ENCODE results near the gene PLAAT1. TPM values are rescaled to one million over a fixed set of nuclear protein-coding genes. Genes with fewer than 3 reads are reported as not detected.

PLAAT1 gene
- not detected for total RNA-seq (2021; fragmentation: NEBNext Ultra II Directional; extraction: Animal tissue kit (Norgen Biotek cat#: 25700))
- long read RNA-seq, result 0 reads

DNA sequence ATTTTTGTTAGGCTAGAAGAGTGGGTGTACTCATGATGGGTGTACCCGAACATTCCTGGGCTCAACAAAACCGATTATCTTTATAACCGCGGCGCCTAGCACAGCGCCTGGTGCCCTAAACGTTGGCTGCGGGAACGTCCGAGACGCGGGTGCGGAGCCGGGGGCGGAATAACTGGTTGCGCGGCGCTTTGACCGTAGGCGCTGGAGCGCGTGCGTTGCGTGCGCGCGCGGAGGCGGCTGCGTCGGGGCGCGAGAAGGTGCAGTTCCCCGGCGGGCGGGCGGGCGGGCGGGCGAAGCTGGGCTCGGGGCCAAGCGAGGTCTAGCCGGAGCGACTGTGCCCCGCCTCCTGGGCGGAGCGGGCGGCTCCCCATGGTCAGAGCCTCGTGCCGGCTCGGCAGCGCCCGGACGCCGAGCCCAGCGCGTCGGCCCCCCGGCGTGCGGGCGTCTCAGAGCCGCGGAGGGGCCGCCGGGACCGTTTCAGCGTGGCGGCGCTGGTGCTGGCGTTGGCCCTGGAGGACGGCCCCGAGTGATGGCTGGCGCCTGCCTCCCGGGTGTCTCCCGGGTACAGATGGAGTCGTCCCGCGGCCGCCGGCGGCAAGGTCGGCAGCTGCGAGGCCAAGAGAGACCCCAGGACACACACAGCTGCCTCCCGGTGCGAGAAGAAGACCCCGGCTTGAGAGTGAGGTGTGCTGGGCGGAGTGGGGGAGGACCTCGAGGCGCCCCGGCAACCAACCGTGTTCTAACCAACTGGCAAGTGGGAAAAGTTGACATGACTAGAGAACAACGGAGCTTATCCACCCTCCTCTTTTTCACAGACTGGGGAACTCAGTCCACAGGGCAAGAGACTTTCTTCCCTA lies at the start of gene PLAAT1:
Gene PLAAT1, plus strand, starts transcription at position 373 of the 857 bp plus-strand sequence. CDS start 14,429 bp downstream, outside the sequence.
- no peak for DNase-seq
- TF ChIP-seq CTCF (IDR thresholded peaks at IDR 0.05), result no peak
- H3K9me3 Mint-ChIP-seq, result peaks cover 17% of the 10 kb centered on the region
- no peak within 1 kb of the TSS for H3K4me3 Mint-ChIP-seq
- H3K27me3 Mint-ChIP-seq (ENCODE audit: insufficient read depth), result no peaks in the 10 kb centered on the region
- H3K4me1 Mint-ChIP-seq (ENCODE audit: low read depth), result no peaks in the 10 kb centered on the region
- H3K36me3 Mint-ChIP-seq (ENCODE audit: low read depth), result no peaks in the 10 kb centered on the region
- no peak within 1 kb of the TSS for H3K27ac Mint-ChIP-seq

DNA sequence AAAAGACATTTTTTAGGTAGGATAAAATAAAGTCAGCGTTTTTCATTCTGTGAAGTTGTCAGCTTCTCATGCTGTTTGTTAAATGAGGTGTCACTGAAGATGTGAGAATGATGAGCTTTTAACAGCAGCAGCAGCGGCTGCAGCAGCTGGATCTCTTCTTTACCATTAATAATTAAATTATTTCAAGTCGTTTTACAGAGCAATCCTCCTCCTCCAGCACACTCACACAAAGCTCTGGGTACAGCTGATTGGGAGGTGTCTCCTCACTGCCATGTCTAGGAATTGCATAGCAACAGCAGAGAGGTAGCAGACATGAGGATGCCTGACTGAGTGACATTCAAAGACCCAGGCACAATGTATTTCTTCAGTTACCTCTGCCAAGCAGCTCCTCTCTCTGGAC lies 46.7 kb upstream of the PLAAT1 start:
- Mint-ChIP-seq H3K36me3 (ENCODE audit: low read depth) (no peaks in the 10 kb centered on the region), H3K4me1 (ENCODE audit: low read depth) (no peaks in the 10 kb centered on the region), H3K27ac (no peak overlapping the region), H3K9me3 (peaks cover 9% of the 10 kb centered on the region), H3K27me3 (ENCODE audit: insufficient read depth) (no peaks in the 10 kb centered on the region), H3K4me3 (no peak overlapping the region)
- TF ChIP-seq CTCF (IDR thresholded peaks at IDR 0.05), result no peak
- no peak for DNase-seq

- H3K4me3 Mint-ChIP-seq, result no peak overlapping the region
- H3K4me1 Mint-ChIP-seq (ENCODE audit: low read depth), result no peaks in the 10 kb centered on the region
- no peaks in the 10 kb centered on the region for H3K36me3 Mint-ChIP-seq (ENCODE audit: low read depth)
- DNase-seq, result no peak
- no peak for TF ChIP-seq CTCF (IDR thresholded peaks at IDR 0.05)
- no peaks in the 10 kb centered on the region for H3K27me3 Mint-ChIP-seq (ENCODE audit: insufficient read depth)
- H3K27ac Mint-ChIP-seq, result no peak overlapping the region
- peaks cover 6% of the 10 kb centered on the region for H3K9me3 Mint-ChIP-seq
Measured at GRCh38 chr3:193196746-193197145, 44.3 kb upstream of the PLAAT1 start.

DNA sequence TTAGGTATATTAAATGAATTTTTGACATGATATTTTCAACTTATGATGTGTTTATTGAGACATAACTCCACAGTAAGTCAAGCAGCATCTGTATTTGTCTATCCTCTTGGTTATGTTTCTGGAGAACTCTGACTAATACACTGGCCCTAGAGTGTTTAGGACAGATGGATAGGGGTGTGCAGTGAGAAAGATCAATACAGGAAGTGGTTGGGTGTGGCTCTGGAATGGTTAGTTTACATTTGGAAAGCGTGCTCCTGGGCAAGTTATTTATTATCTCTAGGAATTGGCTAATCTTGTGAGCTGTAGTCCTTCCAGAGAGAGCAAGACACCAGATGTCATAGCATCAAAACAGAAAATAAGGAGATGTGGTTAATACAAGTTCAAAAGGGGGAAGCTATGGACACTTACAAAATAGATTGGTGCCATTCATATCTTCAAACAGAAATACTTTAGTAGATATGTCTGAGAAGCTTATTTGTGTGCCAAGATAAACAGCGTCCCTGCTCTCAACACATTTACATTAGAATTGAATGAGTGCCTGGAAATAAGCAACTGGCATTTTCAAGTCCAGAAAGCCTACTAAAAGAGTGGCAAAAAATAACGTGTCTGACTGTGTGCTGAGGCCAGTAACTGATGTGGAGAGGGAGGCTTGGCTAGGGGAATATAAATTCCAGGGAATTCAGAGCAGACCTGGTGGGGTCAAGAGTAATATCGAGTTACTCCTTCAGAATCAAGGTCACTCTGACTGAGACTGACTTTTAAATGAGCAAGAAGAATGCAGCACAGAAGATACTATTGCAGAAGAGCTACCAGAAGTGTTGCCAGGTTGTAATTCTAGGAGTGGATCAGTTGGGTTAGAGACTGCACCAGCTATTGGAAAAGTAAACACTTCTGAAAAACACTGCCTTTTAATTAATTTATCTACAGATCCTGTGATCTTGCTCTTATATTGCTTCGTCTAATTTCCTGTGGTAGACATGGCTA lies 33.4 kb upstream of the PLAAT1 start:
- H3K9me3 Mint-ChIP-seq, result peaks cover 55% of the 10 kb centered on the region
- no peaks in the 10 kb centered on the region for H3K4me1 Mint-ChIP-seq (ENCODE audit: low read depth)
- no peak for TF ChIP-seq CTCF (IDR thresholded peaks at IDR 0.05)
- H3K4me3 Mint-ChIP-seq, result no peak overlapping the region
- H3K27me3 Mint-ChIP-seq (ENCODE audit: insufficient read depth), result no peaks in the 10 kb centered on the region
- DNase-seq, result no peak
- H3K36me3 Mint-ChIP-seq (ENCODE audit: low read depth), result no peaks in the 10 kb centered on the region
- H3K27ac Mint-ChIP-seq, result no peak overlapping the region

DNA sequence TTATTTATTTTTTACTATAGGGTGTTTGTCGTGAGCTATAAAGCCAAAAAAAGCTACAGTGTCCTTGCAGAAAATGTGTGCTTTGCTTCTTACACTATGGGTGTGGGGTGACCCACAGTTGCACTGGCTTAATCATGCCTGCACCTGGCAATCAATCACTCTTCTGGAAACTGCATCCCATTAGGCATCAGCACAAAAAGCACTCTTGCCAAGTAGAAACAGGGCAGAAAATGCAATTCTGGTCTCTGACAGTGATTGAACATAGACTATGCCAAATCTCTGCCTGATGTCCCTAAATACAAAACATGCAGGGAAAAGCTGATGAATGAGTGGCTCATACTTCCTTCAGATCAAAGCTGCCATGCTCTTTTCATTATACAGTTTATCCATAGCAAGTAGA lies 30.4 kb upstream of the PLAAT1 start:
- DNase-seq, result no peak
- H3K36me3 Mint-ChIP-seq (ENCODE audit: low read depth), result no peaks in the 10 kb centered on the region
- no peak overlapping the region for H3K27ac Mint-ChIP-seq
- TF ChIP-seq CTCF (IDR thresholded peaks at IDR 0.05), result no peak
- no peaks in the 10 kb centered on the region for H3K27me3 Mint-ChIP-seq (ENCODE audit: insufficient read depth)
- H3K4me1 Mint-ChIP-seq (ENCODE audit: low read depth), result no peaks in the 10 kb centered on the region
- peaks cover 59% of the 10 kb centered on the region for H3K9me3 Mint-ChIP-seq
- H3K4me3 Mint-ChIP-seq, result no peak overlapping the region
